ENCODE results near the gene EDC3.
"Not testable (repeated sequence)": the region's sequence is repeated elsewhere in the genome, so short reads cannot be mapped to it uniquely, and the experiment has no call there.

Gene EDC3

GRCh38 chr15:74608786-74609185 is 87.0 kb downstream of the EDC3 start:
- no peak for DNase-seq (ENCODE audit: low read depth)

GRCh38 chr15:74605795-74606150 is 90.1 kb downstream of the EDC3 start:
- DNase-seq (ENCODE audit: low read depth): no peak

GRCh38 chr15:74604983-74605794 is 90.6 kb downstream of the EDC3 start:
- no peak for DNase-seq (ENCODE audit: low read depth)

GRCh38 chr15:74603789-74604705 is 91.8 kb downstream of the EDC3 start:
- no peak for DNase-seq (ENCODE audit: low read depth)

- no peak for DNase-seq (ENCODE audit: low read depth)
These were observed 92.6 kb downstream of the EDC3 start for GRCh38 chr15:74603026-74603788.

- no peak for DNase-seq (ENCODE audit: low read depth)
These were observed 96.7 kb downstream of the EDC3 start for GRCh38 chr15:74599156-74599555.

GRCh38 chr15:74598126-74598842 is 97.5 kb downstream of the EDC3 start:
- DNase-seq (ENCODE audit: low read depth): peak; percentile 88

GRCh38 chr15:74597146-74597705 is 98.6 kb downstream of the EDC3 start:
- DNase-seq (ENCODE audit: low read depth): not testable (repeated sequence)

GRCh38 chr15:74596736-74597135 is 99.1 kb downstream of the EDC3 start:
- DNase-seq (ENCODE audit: low read depth): not testable (repeated sequence)

GRCh38 chr15:74595271-74595670 is 100.6 kb downstream of the EDC3 start:
- no peak for DNase-seq (ENCODE audit: low read depth)

GRCh38 chr15:74594455-74594854 is 101.4 kb downstream of the EDC3 start:
- DNase-seq (ENCODE audit: low read depth): no peak

- no peak for DNase-seq (ENCODE audit: low read depth)
These were observed 102.7 kb downstream of the EDC3 start for GRCh38 chr15:74593122-74593521.

GRCh38 chr15:74592222-74592621 is 103.6 kb downstream of the EDC3 start:
- no peak for DNase-seq (ENCODE audit: low read depth)

GRCh38 chr15:74589826-74590225 is 106.0 kb downstream of the EDC3 start:
- no peak for DNase-seq (ENCODE audit: low read depth)

- DNase-seq (ENCODE audit: low read depth): no peak
These were observed 110.0 kb downstream of the EDC3 start for GRCh38 chr15:74585857-74586256.

- DNase-seq (ENCODE audit: low read depth): no peak
These were observed 110.6 kb downstream of the EDC3 start for GRCh38 chr15:74585191-74585590.

GRCh38 chr15:74584779-74585178 is 111.0 kb downstream of the EDC3 start:
- DNase-seq (ENCODE audit: low read depth): no peak

GRCh38 chr15:74584204-74584603 is 111.6 kb downstream of the EDC3 start:
- no peak for DNase-seq (ENCODE audit: low read depth)

All from amniotic epithelial cell (primary cell).